HCT116 (cell line): ENCODE results near the gene MED13L. TPM values are rescaled to one million over a fixed set of nuclear protein-coding genes. Genes with fewer than 3 reads are reported as not detected.

Source experiments
- ATAC-seq: fragments of 200-7000 bp; cut with Tn5 transposase; 2 replicates; pipeline ENCODE4 v1.9.1; 2020; ENCODE audit warnings: mild to moderate bottlenecking, moderate library complexity
- BruUV-seq: library from RNA; stranded (reverse); fragments of 400-500 nt; replicated peaks from 2 replicates; lab custom pipeline; 2021; lab: Mats Ljungman, UMichigan
- CTCF ChIA-PET: fragments of 300-600 bp; sonication (Branson Sonifier 250); formaldehyde crosslinking; loops from one replicate; lab custom pipeline; 2021; ENCODE audit warnings: antibody characterized with exemption; lab: Charles Lee
- POLR2A ChIA-PET: fragments of 300-600, 350-600 bp; sonication (Branson Sonifier 250); formaldehyde crosslinking; loops from one replicate; lab custom pipeline; 2021; ENCODE audit warnings: antibody characterized with exemption; lab: Charles Lee
- RAD21 ChIA-PET, 2 experiments: fragments of 300-600 bp; sonication (Branson Sonifier 250); formaldehyde crosslinking; loops; one replicate each; lab custom pipeline; 2023; ENCODE audit warnings: low total read pairs in 2 of 2; ENCODE audit not compliant: uncharacterized antibody in 2 of 2, unreplicated experiment in 2 of 2, low non-redundant PET in 1 of 2; lab: Charles Lee
- DNase-seq: peaks from one replicate; pipeline ENCODE4 v3.0.0-alpha.2; 2010; ENCODE audit warnings: low read depth, low spot score
- H2AFZ ChIP-seq: fragments of 200-600 bp; shearing (Covaris generic), sonication (generic); 2 replicates; pipeline ENCODE4 v1.6.1; 2017; ENCODE audit warnings: low read depth, mixed run types, mixed read lengths, antibody characterized with exemption, low read length; ENCODE audit not compliant: poor library complexity, severe bottlenecking
- H3K27ac ChIP-seq: 2 replicates; pipeline ENCODE4 v1.5.1; 2012; ENCODE audit warnings: low read depth, low read length
- H3K27me3 ChIP-seq: fragments of 200-600 bp; sonication (generic); 2 replicates; pipeline ENCODE4 v1.6.1; 2016; ENCODE audit warnings: mixed run types, low read length, mixed read lengths; ENCODE audit not compliant: insufficient read depth
- H3K36me3 ChIP-seq, 2 experiments: fragments of 200-500 bp in 1 of 2; fragments of 200-600 bp in 1 of 2; sonication (Bioruptor generic) in 1 of 2; sonication (generic) in 1 of 2; 2 replicates each; pipeline versions ENCODE4 v1.5.1 to v1.6.1; 2014 to 2016; ENCODE audit warnings: low read length in 2 of 2, inconsistent platforms in 1 of 2, mixed read lengths in 1 of 2, mixed run types in 1 of 2; ENCODE audit not compliant: insufficient read depth in 2 of 2, control insufficient read depth in 1 of 2
- H3K4me1 ChIP-seq, 2 experiments: fragments of 200-600 bp in 1 of 2; sonication (generic) in 1 of 2; 2 replicates each; pipeline versions ENCODE4 v1.5.1 to v1.6.1; 2012 to 2017; ENCODE audit warnings: low read length in 2 of 2, inconsistent platforms in 1 of 2, mild to moderate bottlenecking in 1 of 2, mixed read lengths in 1 of 2, mixed run types in 1 of 2, moderate library complexity in 1 of 2; ENCODE audit not compliant: insufficient read depth in 2 of 2, control insufficient read depth in 1 of 2
- H3K4me2 ChIP-seq: fragments of 200-600 bp; sonication (generic); 2 replicates; pipeline ENCODE4 v1.6.1; 2017; ENCODE audit warnings: mixed run types, low read length, mixed read lengths
- H3K4me3 ChIP-seq, 2 experiments: fragments of 200-600 bp in 1 of 2; sonication (generic) in 1 of 2; replicated peaks in 1 of 2; 2 replicates each; pipeline ENCODE4 v1.5.1; 2011 to 2016; ENCODE audit warnings: low read length in 2 of 2, control low read depth in 1 of 2, low read depth in 1 of 2, mild to moderate bottlenecking in 1 of 2, mixed read lengths in 1 of 2, mixed run types in 1 of 2
- H3K79me2 ChIP-seq: fragments of 200-600 bp; sonication (generic); 2 replicates; pipeline ENCODE4 v1.6.1; 2017; ENCODE audit warnings: mild to moderate bottlenecking, mixed run types, low read length, moderate library complexity, mixed read lengths; ENCODE audit not compliant: insufficient read depth
- H3K9ac ChIP-seq: fragments of 200-600 bp; sonication (generic); 2 replicates; pipeline ENCODE4 v1.6.1; 2016; ENCODE audit warnings: low read length, mixed read lengths
- H3K9me2 ChIP-seq: fragments of 200-600 bp; sonication (generic), shearing (Covaris generic); 2 replicates; pipeline ENCODE4 v1.6.1; 2017; ENCODE audit warnings: mixed run types, mild to moderate bottlenecking, moderate library complexity; ENCODE audit not compliant: insufficient read depth
- H3K9me3 ChIP-seq, 2 experiments: fragments of 200-500 bp in 1 of 2; fragments of 200-600 bp in 1 of 2; sonication (Bioruptor generic) in 1 of 2; sonication (generic) in 1 of 2; 2 replicates each; pipeline ENCODE4 v1.6.1; 2014 to 2017; ENCODE audit warnings: low read length in 2 of 2, mixed read lengths in 2 of 2, inconsistent platforms in 1 of 2, low read depth in 1 of 2, mild to moderate bottlenecking in 1 of 2, mixed run types in 1 of 2, moderate library complexity in 1 of 2; ENCODE audit not compliant: control insufficient read depth in 1 of 2, insufficient read depth in 1 of 2
- H4K20me1 ChIP-seq: fragments of 200-600 bp; sonication (generic), shearing (Covaris generic); 2 replicates; pipeline ENCODE4 v1.6.1; 2017; ENCODE audit warnings: mixed run types, mild to moderate bottlenecking, moderate library complexity; ENCODE audit not compliant: insufficient read depth
- CTCF ChIP-seq, 3 experiments: fragments of 200-600 bp in 1 of 3; sonication (generic) in 1 of 3; IDR thresholded peaks in 2 of 3; conservative IDR thresholded peaks in 1 of 3; 2 replicates each; pipeline ENCODE4 v1.5.1; 2012 to 2017; ENCODE audit warnings: low read depth in 2 of 3, low read length in 2 of 3, antibody characterized with exemption in 1 of 3, borderline replicate concordance in 1 of 3, control low read depth in 1 of 3, mild to moderate bottlenecking in 1 of 3, mixed read lengths in 1 of 3, mixed run types in 1 of 3, moderate library complexity in 1 of 3; ENCODE audit not compliant: insufficient read depth in 1 of 3
- POLR2A ChIP-seq: IDR thresholded peaks from 2 replicates; pipeline ENCODE4 v1.7.0; 2011; ENCODE audit warnings: borderline replicate concordance; ENCODE audit not compliant: insufficient read depth, insufficient read length; ENCODE audit errors: extremely low read depth
- POLR2AphosphoS5 ChIP-seq: IDR thresholded peaks from 2 replicates; pipeline ENCODE4 v1.6.1; 2011; ENCODE audit warnings: mild to moderate bottlenecking, low read depth, low read length, moderate library complexity
- TCF7L2 ChIP-seq: IDR thresholded peaks from 2 replicates; pipeline ENCODE4 v1.7.0; 2011; ENCODE audit warnings: borderline replicate concordance, inconsistent platforms; ENCODE audit not compliant: insufficient read depth, insufficient read length; ENCODE audit errors: extremely low read depth
- ZBTB33 ChIP-seq: IDR thresholded peaks from 2 replicates; pipeline ENCODE4 v1.6.1; 2011; ENCODE audit warnings: mild to moderate bottlenecking, low read length, moderate library complexity; ENCODE audit not compliant: insufficient replicate concordance; ENCODE audit errors: extremely low read depth
- intact Hi-C: fragments of 100-400 bp; cut with micrococcal nuclease; formaldehyde crosslinking; loops from 2 replicates; pipeline ENCODE4 v1.10.0; 2022
- total RNA-seq: library from RNA; stranded (reverse); gene quantifications from one replicate; pipeline ENCODE4 v1.2.1, GENCODE V29; 2021; ENCODE audit not compliant: unreplicated experiment

MED13L gene
- total RNA-seq, 1 experiment from 2014 or later = 176 TPM

GRCh38 chr12:116276652-116277466 lies 634 bp downstream of the MED13L start:
- H3K36me3 ChIP-seq = no peaks in the 10 kb centered on the region
- no peak overlapping the region for H2AFZ ChIP-seq
- POLR2A ChIA-PET = interaction anchor here (0.6 kb wide), 1 partner anchor 1821 kb away, joined by 4 read pairs; no protein-coding TSS in a partner anchor

More at GRCh38 chr12:116276652-116277466, 634 bp downstream of the MED13L start:
- Histone ChIP-seq H4K20me1 (peaks cover 27% of the 10 kb centered on the region), H3K27ac (peak overlapping the region; percentile 87), H3K9ac (peak overlapping the region; percentile 83), H3K9me3 (no peaks in the 10 kb centered on the region), H3K9me2 (no peaks in the 10 kb centered on the region), H3K27me3 (no peaks in the 10 kb centered on the region), H3K79me2 (peaks cover 51% of the 10 kb centered on the region), H3K4me3 (peak overlapping the region; percentile 63 to 89), H3K4me1 (peaks cover 27 to 49% of the 10 kb centered on the region in 2 experiments), H3K4me2 (peak overlapping the region; percentile 83)
- no TSS peak for BruUV-seq
- RAD21 ChIA-PET = interaction anchor here (0.6 to 0.7 kb wide), 3 partner anchors 134 to 293 kb away, joined by 3 to 10 read pairs (median 3); no protein-coding TSS in a partner anchor
- CTCF ChIA-PET = interaction anchor here (0.7 to 1.2 kb wide), 2 partner anchors 135 to 154 kb away, joined by 3 read pairs; no protein-coding TSS in a partner anchor
- no peak for DNase-seq
- peak; percentile 45 for ATAC-seq
- intact Hi-C loops = loop anchor here (2.0 to 10.0 kb wide), 5 partner anchors 130 to 418 kb away; no protein-coding TSS in a partner anchor
- TF ChIP-seq ZBTB33 (no peak), POLR2AphosphoS5 (peak; percentile 15; the same call in 1 of the 2 replicates), CTCF (IDR thresholded peaks at IDR 0.05 in 2 of 3, conservative IDR thresholded peaks at IDR 0.05 in 1 of 3; ENCODE audit: borderline replicate concordance in 1 of 3, insufficient read depth in 1 of 3, low read depth in 2 of 3, low read length in 2 of 3) (no peak), TCF7L2 (no peak), POLR2A (peak; percentile 24)
